Suprapubic skin (tissue), 4 donors: Measurements from ENCODE around the gene COX6B2. TPM values are rescaled to one million over a fixed set of nuclear protein-coding genes. Genes with fewer than 3 reads are reported as not detected.

Source experiments
- DNase-seq, 2 donors: peaks; one replicate each; pipeline ENCODE4 v3.0.0-alpha.2; 2019; ENCODE audit warnings: low spot score in 2 of 2
- H3K27ac ChIP-seq: fragments of 200-600 bp; sonication (generic); one replicate; pipeline ENCODE4 v1.5.1; 2019
- H3K27me3 ChIP-seq: fragments of 200-600 bp; sonication (generic); one replicate; pipeline ENCODE4 v1.5.1; 2019
- H3K36me3 ChIP-seq: fragments of 200-600 bp; sonication (generic); one replicate; pipeline ENCODE4 v1.5.1; 2019
- H3K4me1 ChIP-seq: fragments of 200-600 bp; sonication (generic); one replicate; pipeline ENCODE4 v1.5.1; 2019
- H3K4me3 ChIP-seq: fragments of 200-600 bp; sonication (generic); one replicate; pipeline ENCODE4 v1.5.1; 2019; ENCODE audit warnings: mild to moderate bottlenecking
- H3K9me3 ChIP-seq: fragments of 200-600 bp; sonication (generic); one replicate; pipeline ENCODE4 v1.5.1; 2019
- EP300 ChIP-seq: sonication (generic); formaldehyde crosslinking; IDR thresholded peaks from one replicate; pipeline ENCODE4 v1.6.1; 2017; ENCODE audit warnings: antibody characterized with exemption
- POLR2A ChIP-seq, 2 donors: fragments of 450-650 bp; IDR thresholded peaks; one replicate each; pipeline ENCODE4 v1.6.1; 2017; ENCODE audit warnings: antibody characterized with exemption in 2 of 2, mild to moderate bottlenecking in 2 of 2, moderate library complexity in 2 of 2
- POLR2AphosphoS5 ChIP-seq, 3 donors: sonication (generic); formaldehyde crosslinking; IDR thresholded peaks; one replicate each; pipeline ENCODE4 v1.6.1; 2017; ENCODE audit warnings: antibody characterized with exemption in 3 of 3
- WGBS: methylation state at CpG from one replicate; pipeline ENCODE4 v1.1.5; 2018; 5-methylcytosine and 5-hydroxymethylcytosine counted together
- total RNA-seq, 4 donors: library from RNA; depleted of rRNA; stranded (reverse); fragments of >200 nt; gene quantifications; one replicate each; pipeline ENCODE4 v1.1.0, GENCODE V29; 2016
- TF ChIP-seq, protein P1 (sequence below), 2 donors: fragments of 200-600 bp in 1 of 2; fragments of 450-650 bp in 1 of 2; sonication (generic) in 1 of 2; IDR thresholded peaks; one replicate each; pipeline ENCODE4 v1.5.1; 2016 to 2019; ENCODE audit warnings: antibody characterized with exemption in 2 of 2, mild to moderate bottlenecking in 1 of 2, moderate library complexity in 1 of 2

Gene COX6B2
- total RNA-seq, 4 donors from 2014 or later: 0.47 to 1.9 (median 1.3) TPM

DNA sequence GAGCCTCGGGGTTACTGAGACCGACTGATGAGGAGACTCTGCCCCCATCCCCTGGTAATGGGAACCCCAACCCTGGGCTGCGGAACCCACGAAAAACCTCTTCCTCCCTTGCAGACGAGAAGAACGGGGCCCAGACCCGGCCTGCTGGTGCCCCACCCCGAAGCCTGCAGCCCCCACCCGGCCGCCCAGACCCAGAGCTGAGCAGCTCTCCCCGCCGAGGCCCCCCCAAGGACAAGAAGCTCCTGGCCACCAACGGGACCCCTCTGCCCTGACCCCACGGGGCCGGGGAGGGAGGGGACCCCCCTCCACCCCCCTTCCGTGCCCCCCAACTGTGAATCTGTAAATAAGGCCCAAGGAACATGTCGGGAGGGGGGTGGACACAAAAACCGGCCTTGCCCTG is 42.7 kb downstream of the COX6B2 start:
- Histone ChIP-seq H3K27me3 (no peaks in the 10 kb centered on the region), H3K4me3 (no peak overlapping the region), H3K27ac (no peak overlapping the region), H3K4me1 (no peaks in the 10 kb centered on the region), H3K9me3 (no peaks in the 10 kb centered on the region), H3K36me3 (no peaks in the 10 kb centered on the region)
- TF ChIP-seq POLR2A (IDR thresholded peaks at IDR 0.05) (no peak), EP300 (no peak)
- TF ChIP-seq, protein P1, sequence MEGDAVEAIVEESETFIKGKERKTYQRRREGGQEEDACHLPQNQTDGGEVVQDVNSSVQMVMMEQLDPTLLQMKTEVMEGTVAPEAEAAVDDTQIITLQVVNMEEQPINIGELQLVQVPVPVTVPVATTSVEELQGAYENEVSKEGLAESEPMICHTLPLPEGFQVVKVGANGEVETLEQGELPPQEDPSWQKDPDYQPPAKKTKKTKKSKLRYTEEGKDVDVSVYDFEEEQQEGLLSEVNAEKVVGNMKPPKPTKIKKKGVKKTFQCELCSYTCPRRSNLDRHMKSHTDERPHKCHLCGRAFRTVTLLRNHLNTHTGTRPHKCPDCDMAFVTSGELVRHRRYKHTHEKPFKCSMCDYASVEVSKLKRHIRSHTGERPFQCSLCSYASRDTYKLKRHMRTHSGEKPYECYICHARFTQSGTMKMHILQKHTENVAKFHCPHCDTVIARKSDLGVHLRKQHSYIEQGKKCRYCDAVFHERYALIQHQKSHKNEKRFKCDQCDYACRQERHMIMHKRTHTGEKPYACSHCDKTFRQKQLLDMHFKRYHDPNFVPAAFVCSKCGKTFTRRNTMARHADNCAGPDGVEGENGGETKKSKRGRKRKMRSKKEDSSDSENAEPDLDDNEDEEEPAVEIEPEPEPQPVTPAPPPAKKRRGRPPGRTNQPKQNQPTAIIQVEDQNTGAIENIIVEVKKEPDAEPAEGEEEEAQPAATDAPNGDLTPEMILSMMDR (IDR thresholded peaks at IDR 0.05): no peak
- WGBS: 82% methylated on average over 9 of the region's 18 CpGs
- DNase-seq: no peak

DNA sequence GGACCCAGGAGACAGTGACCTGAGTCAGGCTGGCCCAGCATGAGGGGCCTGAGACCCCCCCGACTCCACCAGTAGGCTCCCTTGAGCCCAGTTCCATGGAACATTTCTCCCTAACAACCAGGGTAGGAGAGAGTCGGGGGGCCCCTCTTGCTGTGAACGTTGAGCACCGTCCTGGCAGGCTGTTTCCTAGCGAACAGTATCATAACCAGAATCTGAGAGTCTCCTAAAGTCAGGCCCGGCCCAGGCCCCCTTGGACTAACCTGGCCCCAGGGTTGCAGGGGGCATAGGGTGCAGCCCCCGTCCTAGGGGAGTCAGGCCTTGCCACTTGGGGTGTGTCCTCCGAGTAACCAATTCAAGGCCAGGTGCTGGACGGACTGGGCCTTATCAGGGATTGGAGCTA is 43.1 kb downstream of the COX6B2 start:
- 88% methylated on average over 3 of the region's 9 CpGs for WGBS
- H3K36me3 ChIP-seq: no peaks in the 10 kb centered on the region
- H3K4me1 ChIP-seq: no peaks in the 10 kb centered on the region
- no peaks in the 10 kb centered on the region for H3K27me3 ChIP-seq
- no peak overlapping the region for H3K27ac ChIP-seq
- no peaks in the 10 kb centered on the region for H3K9me3 ChIP-seq
- no peak overlapping the region for H3K4me3 ChIP-seq
- TF ChIP-seq, protein P1 (IDR thresholded peaks at IDR 0.05): no peak
- no peak for TF ChIP-seq EP300
- TF ChIP-seq POLR2A (IDR thresholded peaks at IDR 0.05): no peak
- TF ChIP-seq POLR2AphosphoS5 (IDR thresholded peaks at IDR 0.05): no peak
- no peak for DNase-seq

DNA sequence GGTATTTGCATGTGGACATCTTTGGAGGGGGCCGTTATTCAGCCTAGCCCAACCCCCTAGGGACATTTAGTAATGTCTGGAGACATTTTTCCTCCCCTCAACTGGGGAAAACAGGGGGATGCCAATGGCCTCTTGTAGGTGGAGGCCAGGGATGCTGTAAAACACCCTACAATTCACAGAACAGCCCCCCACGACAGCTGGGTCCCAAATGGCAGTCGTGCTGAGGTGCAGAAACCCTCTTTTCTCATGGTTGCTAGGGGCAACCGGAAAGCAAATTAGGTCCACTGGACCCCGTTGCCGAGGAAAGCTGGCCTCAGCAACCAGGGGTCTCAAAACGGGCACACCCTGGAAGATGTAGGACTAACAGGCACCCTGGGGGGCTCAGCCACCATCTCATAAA is 44.0 kb downstream of the COX6B2 start:
- H3K4me3 ChIP-seq: no peak overlapping the region
- H3K4me1 ChIP-seq: no peaks in the 10 kb centered on the region
- no peaks in the 10 kb centered on the region for H3K27me3 ChIP-seq
- H3K9me3 ChIP-seq: no peaks in the 10 kb centered on the region
- H3K27ac ChIP-seq: no peak overlapping the region
- no peak for DNase-seq
- 60% methylated on average over 6 of the region's 7 CpGs for WGBS
- H3K36me3 ChIP-seq: no peaks in the 10 kb centered on the region
- TF ChIP-seq POLR2A (IDR thresholded peaks at IDR 0.05) (no peak), POLR2AphosphoS5 (IDR thresholded peaks at IDR 0.05) (no peak)

GRCh38 chr19:55309448-55309847 is 45.1 kb downstream of the COX6B2 start:
- H3K9me3 ChIP-seq: no peaks in the 10 kb centered on the region
- WGBS: 89% methylated on average over 5 of the region's 5 CpGs
- H3K36me3 ChIP-seq: no peaks in the 10 kb centered on the region
- no peaks in the 10 kb centered on the region for H3K4me1 ChIP-seq
- no peaks in the 10 kb centered on the region for H3K27me3 ChIP-seq
- H3K27ac ChIP-seq: no peak overlapping the region
- H3K4me3 ChIP-seq: no peak overlapping the region
- TF ChIP-seq POLR2A (IDR thresholded peaks at IDR 0.05): no peak
- TF ChIP-seq, protein P1 (IDR thresholded peaks at IDR 0.05): no peak
- TF ChIP-seq POLR2AphosphoS5 (IDR thresholded peaks at IDR 0.05): no peak
- TF ChIP-seq EP300: no peak
- DNase-seq: no peak

DNA sequence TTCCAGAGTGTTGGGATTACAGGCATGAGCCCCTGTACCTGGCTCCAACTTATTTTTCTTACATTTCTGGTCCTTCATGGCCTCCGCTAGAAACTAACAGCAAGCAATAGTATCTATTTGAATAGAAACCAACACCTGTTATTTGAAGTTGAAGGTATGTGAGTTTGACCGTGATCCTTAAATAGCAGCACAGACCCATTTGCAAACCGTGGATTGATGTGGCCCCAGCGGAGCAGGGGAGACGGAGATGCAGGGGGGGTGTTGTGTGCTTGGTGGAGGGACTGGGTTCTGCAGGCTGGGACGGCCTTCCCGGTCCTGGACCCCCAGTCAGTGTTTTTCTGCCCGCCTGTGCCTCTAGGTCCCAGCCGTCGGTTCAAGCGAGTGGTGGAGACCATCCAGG is 46.2 kb downstream of the COX6B2 start:
- Histone ChIP-seq H3K9me3 (no peaks in the 10 kb centered on the region), H3K4me1 (no peaks in the 10 kb centered on the region), H3K27ac (no peak overlapping the region), H3K27me3 (no peaks in the 10 kb centered on the region), H3K4me3 (no peak overlapping the region), H3K36me3 (no peaks in the 10 kb centered on the region)
- no peak for DNase-seq
- 86% methylated on average over 7 of the region's 11 CpGs for WGBS
- no peak for TF ChIP-seq EP300

GRCh38 chr19:55306712-55307111 is 47.8 kb downstream of the COX6B2 start:
- no peak for TF ChIP-seq POLR2A (IDR thresholded peaks at IDR 0.05)
- TF ChIP-seq, protein P1 (IDR thresholded peaks at IDR 0.05): no peak
- TF ChIP-seq EP300: no peak
- no peak for TF ChIP-seq POLR2AphosphoS5 (IDR thresholded peaks at IDR 0.05)
- Histone ChIP-seq H3K4me3 (no peak overlapping the region), H3K36me3 (no peaks in the 10 kb centered on the region), H3K27ac (no peak overlapping the region), H3K9me3 (no peaks in the 10 kb centered on the region), H3K27me3 (no peaks in the 10 kb centered on the region), H3K4me1 (peaks cover 6% of the 10 kb centered on the region)
- no peak for DNase-seq
- WGBS: 85% methylated on average over 3 of the region's 3 CpGs
